ENCODE results near the gene ARHGAP15. TPM values are rescaled to one million over a fixed set of nuclear protein-coding genes. Genes with fewer than 3 reads are reported as not detected.
A peak's percentile ranks its signal among the peaks of the same experiment; 100 is the strongest.

Gene ARHGAP15
- total RNA-seq, 1 experiment from 2014 or later = not detected

DNA sequence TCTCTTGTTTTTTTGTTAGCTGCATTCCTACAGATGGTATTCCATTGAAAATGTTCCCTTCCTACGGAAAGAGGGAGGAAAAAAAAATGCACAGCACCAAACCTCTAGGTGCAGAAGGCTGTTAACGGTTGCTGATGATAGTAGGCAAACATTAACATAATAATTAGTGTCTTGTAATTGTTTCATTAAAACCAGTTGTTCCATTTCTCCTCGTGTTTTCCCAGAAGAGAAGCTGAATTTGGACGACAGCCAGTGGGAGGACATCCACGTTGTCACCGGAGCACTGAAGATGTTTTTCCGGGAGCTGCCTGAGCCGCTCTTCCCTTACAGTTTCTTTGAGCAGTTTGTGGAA is 494.7 kb downstream of the ARHGAP15 start:
- DNase-seq (ENCODE audit: low read depth) = no peak

DNA sequence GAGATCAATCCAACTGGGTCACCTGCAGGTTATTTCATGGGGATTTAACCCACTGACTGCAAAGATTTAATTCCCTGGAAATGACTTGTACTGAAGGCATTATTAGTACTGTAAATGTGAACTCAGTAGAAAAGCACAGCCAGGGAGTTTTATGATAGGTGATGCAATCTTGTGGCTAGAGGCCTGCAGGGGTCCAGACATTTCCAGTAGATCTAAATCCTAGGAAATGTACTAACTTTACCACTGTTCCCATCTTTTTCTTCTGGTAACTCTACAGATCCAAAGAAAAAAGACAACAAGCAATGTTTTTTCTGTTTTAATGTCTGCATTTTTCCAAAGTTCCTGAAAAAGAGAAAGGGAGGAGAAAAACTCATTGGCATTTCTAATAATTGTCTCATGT is 500.1 kb downstream of the ARHGAP15 start:
- DNase-seq (ENCODE audit: low read depth) = peak; percentile 38

GRCh38 chr2:143632751-143633374 is 503.6 kb downstream of the ARHGAP15 start:
- DNase-seq (ENCODE audit: low read depth) = no peak

GRCh38 chr2:143633419-143633818 is 504.2 kb downstream of the ARHGAP15 start:
- DNase-seq (ENCODE audit: low read depth) = peak; percentile 2

GRCh38 chr2:143635302-143635701 is 506.1 kb downstream of the ARHGAP15 start:
- no peak for DNase-seq (ENCODE audit: low read depth)

- no peak for DNase-seq (ENCODE audit: low read depth)
Measured at GRCh38 chr2:143635936-143636335, 506.7 kb downstream of the ARHGAP15 start.

- DNase-seq (ENCODE audit: low read depth) = no peak
Measured at GRCh38 chr2:143640826-143641225, 511.6 kb downstream of the ARHGAP15 start.

DNA sequence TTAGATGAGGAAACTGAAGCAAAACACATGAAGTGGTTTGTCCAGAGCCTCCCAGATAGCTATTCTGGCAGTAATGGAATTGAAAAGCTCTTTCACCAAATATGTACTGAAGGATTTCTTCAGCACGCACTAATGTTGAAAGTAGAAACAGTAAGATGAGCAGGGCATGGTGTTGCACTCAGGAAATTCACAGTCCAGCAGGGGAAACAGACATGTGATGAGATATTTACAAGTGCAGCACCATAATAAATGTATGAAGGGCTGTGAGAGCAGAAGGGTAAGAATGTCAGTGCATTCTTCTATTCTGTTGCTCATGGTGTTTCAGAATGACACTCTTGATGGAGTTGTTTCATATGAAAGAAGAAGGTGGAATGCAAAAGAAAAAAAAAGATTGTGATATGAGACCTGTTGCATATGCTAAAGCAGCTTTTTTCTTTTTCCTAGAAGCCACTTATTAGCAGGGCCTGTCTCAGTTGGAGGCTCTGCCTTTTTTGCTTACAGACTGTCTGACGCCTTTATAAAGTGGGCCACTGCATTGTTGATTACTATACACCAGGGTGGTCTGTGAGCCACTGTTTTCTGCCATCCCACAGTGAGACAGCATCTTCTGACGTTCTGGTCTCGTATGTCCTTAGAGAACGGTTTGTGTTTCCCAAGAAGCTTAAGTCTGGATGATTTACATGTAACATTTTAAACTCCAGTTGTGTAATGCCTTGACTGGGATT is 516.9 kb downstream of the ARHGAP15 start:
- DNase-seq (ENCODE audit: low read depth) = no peak

DNA sequence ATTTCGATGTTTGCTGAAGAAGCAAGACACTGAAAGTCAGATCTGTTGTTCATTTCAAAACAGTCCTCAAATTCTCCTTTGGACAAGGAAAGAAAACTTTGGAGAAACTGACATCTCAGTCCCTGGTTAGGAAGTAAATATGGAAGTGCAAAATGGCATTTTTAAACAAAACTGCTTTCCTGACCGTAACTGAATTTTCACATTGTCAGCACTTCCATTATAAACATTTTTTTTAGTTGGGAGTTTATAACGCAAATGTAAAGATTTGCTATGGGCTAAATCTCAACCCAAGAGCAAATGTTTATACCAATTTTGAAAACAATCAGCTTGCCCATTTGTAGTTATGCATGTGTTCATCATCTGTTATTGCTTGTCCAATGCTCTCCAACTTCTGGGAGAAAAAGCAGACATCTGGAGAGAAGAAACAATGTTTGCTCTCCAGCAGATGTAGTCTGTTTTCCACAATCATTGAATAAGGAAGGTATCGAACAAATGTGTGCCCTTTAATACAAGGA is 520.1 kb downstream of the ARHGAP15 start:
- no peak for DNase-seq (ENCODE audit: low read depth)

DNA sequence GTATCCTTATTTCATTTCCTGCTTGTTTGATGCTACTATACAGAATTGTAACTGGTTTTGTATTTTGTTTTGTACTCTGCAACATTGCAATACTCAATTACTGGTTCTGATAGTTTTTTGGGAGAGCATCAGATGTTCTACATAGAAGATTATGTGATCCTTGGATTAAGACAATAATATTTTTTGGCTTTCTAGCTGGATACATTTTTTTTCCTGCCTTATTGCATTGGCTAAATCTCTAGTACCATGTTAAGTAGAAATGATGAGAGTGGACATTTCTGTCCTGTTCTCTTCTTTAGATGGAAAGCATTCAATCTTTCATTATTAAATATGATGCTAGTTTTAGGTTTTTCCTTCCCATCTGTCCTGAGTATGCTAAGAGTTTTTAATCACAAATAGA is 523.5 kb downstream of the ARHGAP15 start:
- no peak for DNase-seq (ENCODE audit: low read depth)

DNA sequence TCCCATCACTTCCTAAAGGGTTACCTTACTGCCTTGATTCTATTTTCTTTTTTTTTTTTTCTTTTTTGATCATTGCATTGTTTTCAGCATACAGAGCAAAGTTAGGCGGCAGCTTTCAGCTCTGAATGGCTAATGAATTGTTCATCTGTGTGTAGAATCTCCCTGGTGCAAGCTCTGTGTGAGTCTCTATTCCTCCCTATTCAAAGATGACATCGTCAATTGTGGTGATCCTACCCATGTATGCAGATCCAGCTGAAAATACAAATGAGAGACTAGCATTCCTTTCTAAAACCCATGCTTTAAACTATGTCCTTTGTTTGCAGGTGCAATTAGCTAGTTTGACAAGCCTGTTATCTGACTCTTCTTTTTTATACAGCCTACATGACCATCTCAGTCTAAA is 539.0 kb downstream of the ARHGAP15 start:
- no peak for DNase-seq (ENCODE audit: low read depth)

- DNase-seq (ENCODE audit: low read depth) = no peak
Measured at GRCh38 chr2:143674051-143674450, 544.8 kb downstream of the ARHGAP15 start.

GRCh38 chr2:143675021-143675420 is 545.8 kb downstream of the ARHGAP15 start:
- no peak for DNase-seq (ENCODE audit: low read depth)

DNA sequence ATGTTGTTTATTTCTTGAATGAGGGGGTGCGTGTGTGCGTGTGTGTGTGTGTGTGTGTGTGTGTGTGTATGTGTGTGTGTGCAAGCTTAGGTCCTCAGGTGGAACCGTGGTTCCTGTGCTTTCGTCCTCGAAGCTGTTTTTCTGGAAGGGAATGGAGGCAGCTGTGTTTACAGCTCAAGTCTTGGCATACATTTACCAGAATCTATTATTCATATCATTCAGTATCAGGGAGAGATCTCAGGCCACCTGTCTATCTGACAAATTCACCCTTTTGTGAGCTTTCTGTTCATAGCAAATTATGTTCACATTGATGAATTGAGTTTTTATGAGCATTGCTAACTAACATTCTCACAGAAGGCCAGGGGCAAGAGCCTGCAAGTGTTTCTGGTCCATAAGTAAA is 550.4 kb downstream of the ARHGAP15 start:
- no peak for DNase-seq (ENCODE audit: low read depth)

GRCh38 chr2:143680885-143681405 is 551.7 kb downstream of the ARHGAP15 start:
- no peak for DNase-seq (ENCODE audit: low read depth)

DNA sequence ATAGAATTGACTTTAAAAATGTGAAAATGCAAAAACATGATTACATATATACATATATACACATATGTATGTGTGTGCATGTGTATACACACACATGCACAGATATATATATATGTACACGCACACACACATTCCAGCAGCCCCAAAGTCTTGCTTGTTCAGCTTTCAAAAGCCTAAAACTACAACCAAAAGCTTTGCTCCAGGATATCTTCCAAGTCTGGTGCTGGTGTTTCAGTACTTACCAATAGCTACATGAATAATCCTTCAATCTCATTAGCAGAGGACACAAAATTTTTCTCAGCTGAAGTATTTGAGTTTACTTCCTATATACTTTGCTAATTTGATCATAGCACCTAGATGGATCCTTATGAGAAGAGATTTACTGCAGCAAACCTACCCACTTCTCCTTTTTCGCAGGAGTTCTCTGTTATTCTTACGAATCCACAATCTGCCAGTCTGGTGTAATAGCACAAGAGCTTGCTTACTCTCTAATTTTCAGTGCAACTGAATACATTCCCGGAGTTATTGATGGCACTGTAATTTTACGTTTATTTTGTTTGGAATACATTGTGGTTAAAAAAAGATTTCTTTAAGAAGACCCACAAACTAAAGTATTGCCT is 553.3 kb downstream of the ARHGAP15 start:
- no peak for DNase-seq (ENCODE audit: low read depth)

DNA sequence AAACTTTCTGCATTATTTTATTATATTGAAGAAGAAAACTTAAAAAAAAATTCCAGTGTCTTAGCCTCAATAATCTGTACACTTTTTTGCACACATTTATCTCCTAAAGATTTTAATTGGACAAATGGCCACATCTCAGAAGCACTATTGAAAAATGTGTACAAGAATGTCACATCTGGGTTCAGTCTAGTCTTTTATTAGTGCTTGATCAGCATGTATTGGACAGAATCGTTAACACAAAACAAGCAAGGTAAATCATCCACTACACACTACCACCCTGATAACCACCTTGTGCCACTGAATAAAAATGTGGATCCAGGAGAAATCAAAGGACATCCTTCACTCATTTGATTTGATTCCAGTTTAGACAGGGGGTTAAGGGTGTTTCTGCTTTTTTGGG is 554.8 kb downstream of the ARHGAP15 start:
- no peak for DNase-seq (ENCODE audit: low read depth)

DNA sequence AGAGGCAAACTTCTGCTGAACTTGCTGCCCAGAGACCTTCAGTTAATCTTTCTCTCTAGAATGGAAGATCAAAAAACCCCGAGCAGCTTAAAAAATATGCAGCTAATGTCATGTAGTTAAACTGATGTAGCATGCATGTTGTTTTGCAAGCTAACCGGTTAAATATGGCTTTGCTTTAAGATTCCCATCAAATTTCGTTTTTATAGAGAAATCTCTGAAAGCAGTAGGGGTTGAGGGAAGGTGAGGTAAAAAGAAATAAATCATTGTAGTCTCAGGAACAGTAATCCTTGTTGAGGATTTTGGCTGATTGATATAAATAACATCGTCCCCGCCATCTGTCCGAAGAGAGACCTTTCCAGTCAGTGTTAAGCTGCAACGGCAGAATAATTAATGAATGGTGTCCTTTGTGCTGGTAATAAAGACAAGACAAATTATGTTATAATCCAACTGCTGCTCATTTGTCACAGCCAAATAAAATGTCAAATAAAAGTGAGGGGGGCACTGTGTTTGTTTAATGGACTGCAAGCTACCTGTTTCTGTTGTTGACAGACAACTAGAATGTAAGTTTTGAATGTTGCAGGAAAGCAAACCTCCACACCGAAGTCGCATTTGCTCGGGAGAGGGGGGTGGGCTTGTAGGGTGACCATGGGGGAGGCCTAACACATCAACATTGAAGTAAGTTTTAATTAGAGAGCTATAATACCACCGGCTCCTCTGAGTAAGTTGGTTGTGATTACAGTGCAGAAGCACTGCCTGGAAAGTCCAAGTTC is 555.5 kb downstream of the ARHGAP15 start:
- DNase-seq (ENCODE audit: low read depth) = no peak

- no peak for DNase-seq (ENCODE audit: low read depth)
Measured at GRCh38 chr2:143685421-143686078, 556.3 kb downstream of the ARHGAP15 start.

DNA sequence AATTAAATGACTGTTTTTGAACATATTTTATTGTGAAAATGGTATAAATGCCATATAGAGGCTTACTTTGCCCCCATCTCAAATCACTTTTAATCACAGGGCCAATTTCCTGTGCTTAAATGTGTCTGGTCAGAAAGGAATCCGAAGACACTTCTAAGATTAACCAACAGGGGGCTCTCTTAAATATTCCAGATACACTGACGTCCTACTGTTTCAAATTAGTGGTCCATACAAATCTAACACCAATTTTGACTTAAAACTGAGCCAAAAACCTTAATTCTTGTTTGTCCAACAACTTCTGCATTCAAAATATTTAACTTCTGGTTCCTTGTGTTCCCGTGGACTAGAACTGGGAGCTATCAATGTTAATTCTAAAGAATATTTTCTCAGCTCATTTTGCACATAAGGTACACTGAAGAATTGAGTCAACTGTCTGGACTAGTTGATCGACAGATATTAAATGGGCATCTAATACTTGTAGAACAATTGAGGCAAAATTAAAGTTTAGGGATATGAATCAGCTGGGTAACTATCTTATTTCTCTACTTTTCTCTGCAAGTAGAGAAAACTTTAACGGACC is 557.5 kb downstream of the ARHGAP15 start:
- peak; percentile 48 for DNase-seq (ENCODE audit: low read depth)

DNA sequence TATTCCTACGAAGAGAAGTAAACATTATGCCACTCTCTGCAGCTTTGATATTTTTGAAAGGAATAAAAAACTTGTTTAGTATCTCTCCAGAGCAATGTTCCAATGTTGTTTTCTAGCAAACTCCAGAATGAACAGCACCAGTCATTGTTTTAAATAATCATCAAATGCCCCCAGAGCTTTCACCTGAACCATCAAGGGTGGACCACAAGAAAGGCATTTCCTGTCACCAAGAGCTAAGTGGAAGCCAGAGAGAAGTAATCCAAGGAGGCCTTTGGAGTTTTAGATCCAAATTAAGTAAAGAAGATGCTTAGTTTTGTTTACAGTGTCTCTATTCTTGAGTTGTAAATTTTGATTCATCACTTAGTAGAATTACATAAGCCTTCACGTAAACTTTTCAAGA is 559.0 kb downstream of the ARHGAP15 start:
- no peak for DNase-seq (ENCODE audit: low read depth)
